Hindlimb muscle (tissue), 1 donor: ENCODE results near the gene HOXC11. TPM values are rescaled to one million over a fixed set of nuclear protein-coding genes. Genes with fewer than 3 reads are reported as not detected.
A peak's percentile ranks its signal among the peaks of the same experiment; 100 is the strongest.

ENCODE experiments used
- DNase-seq: peaks from one replicate; pipeline ENCODE4 v3.0.0-alpha.2; 2013
- polyA plus RNA-seq: library from polyadenylated mRNA; unstranded; fragments of 120-200 nt; gene quantifications from one replicate; pipeline ENCODE4 v1.2.1, GENCODE V29; 2013; ENCODE audit not compliant: insufficient read length

The HOXC11 gene
- polyA plus RNA-seq, 1 donor = 7.1 TPM

- DNase-seq = peak; percentile 80
Measured at GRCh38 chr12:53974084-53975063, 1.4 kb downstream of the HOXC11 start, which contains the start of gene HOTAIR. Gene HOTAIR, minus strand, starts transcription at chr12:53974954.

DNA sequence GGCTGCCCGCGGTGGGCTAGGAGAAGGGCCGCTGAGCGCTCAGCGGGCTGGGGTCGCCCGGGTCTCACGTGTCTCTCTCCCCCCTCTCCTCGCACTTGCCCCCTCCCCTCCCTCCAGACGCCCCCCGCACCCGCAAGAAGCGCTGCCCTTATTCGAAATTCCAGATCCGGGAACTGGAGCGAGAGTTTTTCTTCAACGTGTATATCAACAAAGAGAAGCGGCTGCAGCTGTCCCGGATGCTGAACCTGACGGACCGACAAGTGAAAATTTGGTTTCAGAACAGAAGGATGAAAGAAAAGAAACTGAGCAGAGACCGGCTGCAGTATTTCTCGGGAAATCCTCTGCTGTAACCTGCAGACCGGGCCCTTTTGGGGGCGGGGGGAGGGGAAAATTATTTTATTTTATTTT is 2.1 kb downstream of the HOXC11 start:
- DNase-seq = peak; percentile 42

GRCh38 chr12:53975479-53976152 is 2.7 kb downstream of the HOXC11 start:
- DNase-seq = peak; percentile 30

DNA sequence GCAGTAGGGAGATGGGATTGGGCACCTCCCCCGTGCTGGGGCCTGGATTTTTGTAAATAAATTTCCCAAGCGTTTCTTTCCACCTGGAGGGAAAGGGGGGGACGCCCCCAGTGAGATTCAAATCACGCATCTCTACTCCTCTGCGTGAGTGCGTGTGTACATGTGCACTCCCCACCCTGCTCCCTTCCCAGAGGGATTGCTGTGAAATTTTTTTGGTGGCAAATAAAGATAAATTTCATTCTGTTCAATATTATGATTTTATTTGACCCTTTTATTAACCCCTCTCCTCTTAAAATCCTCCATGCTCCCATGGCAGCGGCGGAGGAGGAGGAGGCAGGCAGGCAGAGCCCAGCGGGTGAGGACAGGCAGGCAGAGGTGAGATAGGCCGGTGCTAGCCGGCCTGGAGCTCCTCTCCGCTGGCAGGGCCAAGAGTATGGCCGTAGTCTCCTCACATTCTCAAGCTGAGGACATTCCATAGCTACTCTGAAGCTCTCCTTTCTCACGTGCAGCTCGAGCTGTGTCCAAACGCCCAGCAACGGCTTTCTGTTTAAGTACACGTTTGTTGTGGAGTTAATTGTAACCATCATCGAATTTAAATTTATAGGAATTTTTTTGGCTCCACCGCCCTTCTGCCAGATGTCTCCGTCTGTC is 3.4 kb downstream of the HOXC11 start:
- peak; percentile 76 for DNase-seq

DNA sequence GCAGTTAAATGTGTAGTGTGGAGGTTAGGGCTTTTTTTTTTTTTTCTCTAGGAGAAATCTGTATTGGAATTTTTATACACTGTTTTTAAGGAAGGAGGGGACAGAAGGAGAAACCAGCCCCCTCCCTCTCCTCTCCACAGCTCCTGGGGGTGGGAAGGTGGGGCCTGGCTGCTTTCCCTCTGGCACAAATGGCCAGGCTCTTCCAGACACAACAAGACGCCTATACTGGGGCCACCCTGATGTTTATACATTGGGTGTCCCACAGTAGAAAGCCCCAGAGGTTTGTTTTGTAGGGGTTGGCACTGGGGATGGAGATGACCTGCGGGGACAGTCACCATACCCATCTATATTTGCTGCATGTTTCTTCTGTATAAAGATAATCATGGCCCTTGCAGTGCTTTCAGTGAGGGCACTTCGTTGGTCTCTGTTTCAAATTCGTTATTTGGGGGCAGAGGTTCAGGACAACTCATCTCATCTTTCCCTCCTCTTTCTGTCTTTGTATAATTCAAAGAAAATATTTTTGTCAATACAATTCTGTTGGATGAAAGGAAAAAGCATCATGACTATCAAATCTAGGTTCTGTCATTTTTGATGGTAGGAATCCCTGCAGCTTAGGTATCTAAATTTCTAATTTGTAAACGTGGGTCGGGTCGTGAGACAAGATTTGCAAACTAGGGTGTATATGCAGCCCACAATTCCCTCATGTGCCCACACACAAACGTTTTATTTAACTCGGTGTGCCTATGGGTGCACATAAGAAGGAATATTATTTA is 4.1 kb downstream of the HOXC11 start:
- no peak for DNase-seq

GRCh38 chr12:53977596-53978445 is 4.9 kb downstream of the HOXC11 start:
- DNase-seq = no peak

DNA sequence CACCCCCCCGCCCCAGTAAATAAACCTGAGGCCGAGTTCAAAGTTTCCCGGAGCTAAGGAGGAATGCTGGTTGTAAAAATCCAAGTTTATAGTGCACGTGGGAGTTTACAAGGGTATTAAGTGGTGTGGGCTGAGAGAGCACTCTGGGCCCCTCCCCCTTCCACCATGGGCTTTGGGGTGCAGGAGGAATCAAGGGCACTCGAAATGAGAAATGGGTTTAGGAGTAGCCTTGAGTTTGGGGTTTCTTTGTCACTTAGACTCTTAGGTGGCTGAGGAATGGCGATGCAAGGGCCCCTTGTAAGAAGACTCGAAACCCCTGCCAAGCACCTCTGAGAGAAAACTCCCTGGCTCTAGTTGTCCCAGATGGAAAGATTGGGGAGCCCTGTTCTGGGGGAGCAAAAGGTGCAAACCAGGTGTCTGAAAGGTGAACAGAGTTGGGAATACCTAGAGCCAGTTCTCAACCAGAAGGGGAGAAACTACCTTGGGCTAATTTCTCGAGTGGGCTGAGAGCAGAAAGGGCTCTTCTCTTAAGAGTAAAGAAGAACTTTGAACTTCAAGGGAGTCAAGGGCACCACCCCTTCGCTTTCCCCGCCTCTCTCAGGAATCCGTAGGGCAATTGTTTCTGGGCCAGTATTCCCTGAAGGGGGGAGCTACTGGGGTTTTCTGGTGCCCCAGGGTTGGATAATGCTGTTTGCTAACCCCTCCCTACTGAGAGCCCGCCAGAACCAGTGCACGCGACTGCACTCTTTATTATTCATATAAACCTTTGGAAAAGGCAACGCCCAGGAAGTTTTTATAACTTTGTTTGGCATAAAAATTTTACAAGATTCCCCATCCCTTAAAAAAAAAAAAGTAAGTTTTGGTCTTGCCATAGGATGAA is 5.8 kb downstream of the HOXC11 start:
- no peak for DNase-seq

DNA sequence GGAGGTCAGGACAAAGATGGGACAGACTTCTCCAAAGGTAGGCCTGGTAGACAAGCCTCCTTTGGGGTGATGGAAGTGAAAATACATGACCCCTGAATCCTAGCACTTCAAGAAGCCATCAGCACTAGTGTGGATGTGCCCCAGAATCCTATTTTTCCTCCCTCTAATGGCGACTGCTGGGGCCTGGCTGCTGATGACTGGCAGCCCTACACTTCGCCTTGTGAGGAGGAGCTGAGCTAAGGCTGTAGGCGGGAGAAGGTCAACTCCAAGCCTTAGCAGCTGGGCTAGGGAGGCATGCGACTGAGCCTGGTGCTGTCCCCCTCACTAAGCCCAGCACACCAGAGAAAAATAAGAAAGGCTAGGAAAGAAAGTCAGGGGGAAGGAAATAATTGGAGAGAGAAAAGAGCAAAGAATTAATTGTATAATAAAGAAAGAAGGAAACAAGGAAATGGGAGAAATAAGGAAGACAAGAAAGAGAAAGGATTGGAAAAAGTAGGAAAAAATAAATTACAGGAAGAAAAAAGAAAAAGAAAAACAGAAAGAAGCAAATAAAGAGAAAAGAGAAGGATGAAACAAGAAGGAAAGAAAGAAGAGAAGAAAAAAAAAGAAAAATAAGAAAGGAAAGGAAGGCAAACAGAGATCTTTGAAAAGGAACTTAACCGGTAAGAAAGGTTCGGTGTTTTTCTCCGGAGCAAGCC is 7.3 kb downstream of the HOXC11 start:
- DNase-seq = no peak

DNA sequence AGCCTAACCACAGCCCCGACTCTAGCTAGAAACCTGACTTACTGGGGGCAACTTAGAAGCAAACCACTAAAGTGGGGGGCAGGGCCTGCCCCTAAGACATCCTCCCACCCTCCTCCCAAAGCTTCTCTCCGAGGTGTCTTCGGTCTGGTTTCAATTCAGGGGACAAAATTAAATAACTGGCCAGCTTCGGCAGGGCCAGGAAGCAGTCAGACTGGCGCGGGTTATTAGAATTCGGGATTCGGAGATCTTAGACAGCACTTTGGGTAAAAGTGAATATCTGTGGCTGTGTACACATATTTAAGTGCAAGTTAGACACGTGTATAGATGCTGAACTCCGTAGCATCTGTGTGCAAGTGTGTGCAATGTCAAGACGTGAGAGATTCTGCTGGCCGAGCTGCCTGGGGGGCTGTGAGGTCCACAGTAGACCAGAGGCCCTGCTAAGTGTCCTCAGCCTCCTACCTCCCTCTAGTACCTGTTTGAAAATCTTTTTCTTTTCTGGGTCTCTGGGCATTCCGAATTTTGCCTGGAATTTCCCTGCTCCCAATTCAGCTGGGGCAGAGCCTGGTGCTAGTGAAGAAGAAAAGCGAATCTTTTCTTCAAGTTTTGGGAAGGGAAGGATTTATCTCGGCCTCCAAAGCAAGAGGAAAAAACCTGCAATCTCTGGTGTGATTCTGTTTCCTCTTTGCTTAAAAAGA is 8.0 kb downstream of the HOXC11 start:
- DNase-seq = no peak

- DNase-seq = no peak
Measured at GRCh38 chr12:53981634-53982565, 9.0 kb downstream of the HOXC11 start.

DNA sequence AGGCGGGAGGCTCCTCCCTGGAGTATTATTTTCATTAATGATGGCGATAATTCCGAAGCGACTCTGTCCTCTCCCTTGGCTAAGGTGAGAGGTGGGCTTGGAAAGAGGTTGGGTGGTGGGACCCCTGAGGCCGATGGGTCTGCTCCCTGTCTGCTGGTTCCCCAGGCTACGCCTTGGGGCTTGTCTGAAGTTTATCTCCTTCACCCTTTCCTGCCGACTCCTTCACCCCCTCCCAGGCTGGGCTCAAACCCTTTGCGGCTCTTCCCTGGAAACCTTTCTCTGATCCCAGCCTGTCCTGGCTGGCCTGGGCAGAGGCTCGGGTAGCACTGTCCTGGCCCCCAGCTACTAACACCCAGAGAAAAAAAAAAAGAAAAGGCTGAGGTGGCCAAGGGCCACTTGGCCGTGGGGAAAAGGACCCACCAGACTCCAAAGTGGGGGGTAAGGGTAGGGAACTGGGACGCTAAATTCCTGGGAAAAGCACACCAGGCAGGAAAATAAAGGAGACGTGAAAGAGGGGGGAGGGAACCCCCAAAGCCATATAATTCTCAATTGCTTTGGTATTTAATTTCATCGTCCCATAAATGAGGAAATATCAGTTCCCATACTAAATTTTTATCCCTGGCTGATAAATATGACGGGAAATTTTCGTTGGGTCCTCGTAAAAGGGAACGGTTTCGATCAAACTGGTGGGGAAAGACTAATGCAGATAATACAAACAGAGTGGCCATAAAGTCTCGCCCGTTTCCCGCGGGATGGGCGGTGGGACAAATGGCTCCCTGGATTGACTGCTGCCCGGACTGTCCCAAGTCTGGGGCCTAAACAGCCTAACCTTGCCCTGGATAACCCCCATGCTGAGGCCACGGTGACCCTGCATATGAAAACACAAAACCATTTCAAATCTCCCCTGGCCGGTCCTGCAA is 10.0 kb downstream of the HOXC11 start:
- DNase-seq = no peak

DNA sequence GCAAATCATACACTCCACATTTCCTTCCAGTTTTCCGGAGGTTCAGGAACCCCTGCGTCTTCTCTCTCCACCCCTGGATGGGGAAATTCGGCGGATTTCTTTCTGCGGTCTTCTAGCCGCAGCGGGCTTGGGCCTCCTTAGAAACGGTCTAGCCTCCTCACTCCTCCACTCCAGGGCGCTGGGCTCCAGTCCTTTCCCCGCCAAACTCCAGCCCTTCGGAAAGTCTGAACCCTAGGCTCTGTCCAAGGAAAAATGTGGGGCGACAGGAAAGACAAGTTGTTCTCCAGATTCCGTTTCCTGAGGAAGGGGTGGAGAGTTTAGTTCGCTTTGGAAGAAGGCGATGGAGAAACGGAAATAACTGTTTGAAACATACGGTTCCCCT is 10.6 kb downstream of the HOXC11 start:
- DNase-seq = no peak

- no peak for DNase-seq
Measured at GRCh38 chr12:53983950-53984572, 11.1 kb downstream of the HOXC11 start.

DNA sequence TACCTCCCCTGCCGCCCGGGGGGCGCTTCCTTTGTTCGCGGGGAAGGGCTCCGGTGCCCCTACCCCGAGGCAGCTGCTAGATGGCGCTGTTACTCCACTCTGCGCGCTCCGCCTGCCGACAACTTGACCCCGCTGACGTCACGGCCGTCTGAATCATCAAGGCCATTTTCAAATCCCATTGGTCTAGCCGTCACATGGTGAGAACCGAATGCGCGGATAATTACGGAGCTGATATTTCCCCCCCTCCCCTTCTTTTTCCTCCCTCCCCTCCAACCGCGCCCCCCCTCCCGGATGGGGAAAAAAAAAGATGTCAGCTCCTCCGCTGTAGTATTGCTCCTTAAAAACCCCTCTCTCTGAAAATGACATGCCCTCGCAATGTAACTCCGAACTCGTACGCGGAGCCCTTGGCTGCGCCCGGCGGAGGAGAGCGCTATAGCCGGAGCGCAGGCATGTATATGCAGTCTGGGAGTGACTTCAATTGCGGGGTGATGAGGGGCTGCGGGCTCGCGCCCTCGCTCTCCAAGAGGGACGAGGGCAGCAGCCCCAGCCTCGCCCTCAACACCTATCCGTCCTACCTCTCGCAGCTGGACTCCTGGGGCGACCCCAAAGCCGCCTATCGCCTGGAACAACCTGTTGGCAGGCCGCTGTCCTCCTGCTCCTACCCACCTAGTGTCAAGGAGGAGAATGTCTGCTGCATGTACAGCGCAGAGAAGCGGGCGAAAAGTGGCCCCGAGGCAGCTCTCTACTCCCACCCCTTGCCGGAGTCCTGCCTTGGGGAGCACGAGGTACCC is 12.2 kb downstream of the HOXC11 start, which contains the start of gene HOXC10:
Gene HOXC10, plus strand, starts transcription at position 246 of the 791 bp plus-strand sequence. Its CDS starts 114 bp downstream, at position 360.
- DNase-seq = peak; percentile 99

GRCh38 chr12:53985692-53985993 is 12.7 kb downstream of the HOXC11 start:
- no peak for DNase-seq
